Measurements from ENCODE around the gene SNAPC5. TPM values are rescaled to one million over a fixed set of nuclear protein-coding genes. Genes with fewer than 3 reads are reported as not detected.

Gene SNAPC5, protein sequence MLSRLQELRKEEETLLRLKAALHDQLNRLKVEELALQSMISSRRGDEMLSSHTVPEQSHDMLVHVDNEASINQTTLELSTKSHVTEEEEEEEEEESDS
- total RNA-seq, result 10 to 100 TPM; 23.4 to 25.3 TPM

DNA sequence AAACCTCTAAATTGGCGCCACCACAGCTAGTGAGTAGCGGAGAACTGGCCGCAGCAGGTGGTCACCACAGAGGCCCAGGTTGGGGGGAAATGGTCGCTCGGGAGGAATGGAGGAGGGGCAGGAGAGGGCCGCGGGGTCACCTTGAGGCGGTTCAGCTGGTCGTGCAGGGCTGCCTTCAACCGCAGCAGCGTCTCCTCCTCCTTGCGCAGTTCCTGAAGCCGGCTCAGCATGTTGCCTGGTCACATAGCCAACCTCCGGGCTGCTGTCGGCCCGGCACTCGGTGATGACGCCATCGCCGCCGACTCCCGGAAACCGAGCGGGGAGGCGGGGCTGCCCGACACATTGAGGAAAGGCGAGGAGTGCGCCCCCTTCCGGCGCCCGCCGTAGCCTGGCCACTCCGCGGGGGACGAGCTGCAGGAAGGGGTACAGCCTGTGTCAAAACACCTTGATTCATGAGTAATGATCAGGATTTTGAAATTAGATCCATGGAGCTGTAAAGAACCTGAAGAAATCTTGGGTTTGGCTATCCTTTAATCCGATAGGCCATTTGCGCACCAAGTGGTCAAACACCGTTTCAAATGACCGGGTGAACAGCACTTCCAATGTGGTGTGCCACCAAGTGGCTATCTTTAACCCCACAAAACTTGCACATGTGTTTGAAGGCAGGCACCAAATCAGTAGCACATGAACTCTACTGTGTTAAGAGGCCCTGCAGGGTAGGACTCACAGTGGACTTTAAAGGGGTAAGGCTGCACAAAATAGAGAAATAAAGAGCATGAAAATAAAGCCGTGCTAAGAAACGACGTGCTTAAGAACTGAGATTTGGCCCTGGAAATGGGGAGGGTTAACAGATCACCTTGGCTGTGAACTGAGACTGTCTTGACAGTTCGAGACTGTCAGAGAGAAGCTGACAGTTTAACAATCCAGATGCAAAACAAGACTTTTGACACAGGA is at the start of gene SNAPC5:
TSS of gene SNAPC5 (minus strand) at position 261 of the 954 bp plus-strand sequence. CDS start at position 230, 31 bp downstream.
- Mint-ChIP-seq H3K36me3 (peaks cover 80% of the 10 kb centered on the region), H3K9me3 (no peaks in the 10 kb centered on the region), H3K4me1 (ENCODE audit: low read depth) (peaks cover 63% of the 10 kb centered on the region), H3K4me3 (peak within 1 kb of the TSS; percentile 88), H3K27me3 (no peaks in the 10 kb centered on the region), H3K27ac (peak within 1 kb of the TSS; percentile 92)
- intact Hi-C loops (cut with micrococcal nuclease), result loop anchor here (1.0 to 5.0 kb wide), 7 partner anchors 8 to 980 kb away; partner anchors contain the start of genes DIS3L, DPP8, MEGF11 and TIPIN
- ChIA-PET CTCF (interaction anchor here (0.6 to 5.1 kb wide), 19 partner anchors 9 to 629 kb away, joined by 3 to 74 read pairs (median 5); partner anchors contain the start of genes MAP2K1, RAB11A, TIPIN and ZWILCH), POLR2A (interaction anchor here (0.7 to 5.2 kb wide), 9 partner anchors 10 to 206 kb away, joined by 3 to 48 read pairs (median 5); partner anchors contain the start of genes MAP2K1 and TIPIN)
- DNase-seq, result peak; percentile 99

DNA sequence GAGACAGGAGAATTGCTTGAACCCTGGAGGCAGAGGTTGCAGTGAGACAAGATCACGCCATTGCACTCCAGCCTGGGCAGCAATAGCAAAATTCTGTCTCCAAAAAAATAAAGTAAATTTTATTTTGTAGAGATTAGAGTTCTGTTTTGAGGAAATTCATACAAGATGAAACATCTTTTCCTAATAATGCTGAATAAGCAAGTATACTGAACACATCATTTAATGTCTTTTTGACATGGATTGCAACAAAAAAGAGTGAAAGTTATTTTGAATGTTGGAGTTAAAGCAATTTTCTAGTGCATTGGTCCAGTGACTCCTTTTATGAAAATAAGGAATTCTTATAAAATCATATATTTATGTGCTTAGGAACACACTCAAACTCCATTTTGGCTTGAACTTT is 47.7 kb upstream of the SNAPC5 start:
- Mint-ChIP-seq H3K36me3 (peaks cover 30% of the 10 kb centered on the region), H3K9me3 (no peaks in the 10 kb centered on the region), H3K27me3 (no peaks in the 10 kb centered on the region), H3K27ac (no peak overlapping the region), H3K4me1 (ENCODE audit: low read depth) (no peaks in the 10 kb centered on the region), H3K4me3 (no peak overlapping the region)
- intact Hi-C loops (cut with micrococcal nuclease), result no loop called here
- no peak for DNase-seq
- POLR2A ChIA-PET, result no interaction called here
- CTCF ChIA-PET, result no interaction called here

DNA sequence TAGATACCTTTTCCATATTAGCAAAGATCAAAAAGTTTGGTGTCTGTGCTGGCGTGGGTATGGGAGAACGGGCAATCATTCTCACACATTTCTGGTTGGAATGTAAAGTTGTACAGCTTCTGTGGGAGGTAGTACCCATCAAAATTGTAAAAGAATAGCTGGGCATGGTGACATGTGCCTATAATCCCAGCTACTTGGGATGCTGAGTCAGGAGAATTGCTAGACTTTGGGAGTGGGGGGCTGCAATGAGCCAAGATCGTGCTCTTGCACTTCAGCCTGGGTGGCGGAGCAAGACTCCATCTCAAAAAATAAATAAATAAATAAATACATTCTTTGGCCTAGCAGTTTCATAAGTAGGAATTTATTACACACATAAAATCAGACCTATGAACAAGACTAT is 45.3 kb upstream of the SNAPC5 start:
- Mint-ChIP-seq H3K27ac (no peak overlapping the region), H3K4me3 (no peak overlapping the region), H3K9me3 (no peaks in the 10 kb centered on the region), H3K36me3 (peaks cover 35% of the 10 kb centered on the region), H3K27me3 (no peaks in the 10 kb centered on the region), H3K4me1 (ENCODE audit: low read depth) (no peaks in the 10 kb centered on the region)
- intact Hi-C loops (cut with micrococcal nuclease), result no loop called here
- DNase-seq, result no peak
- POLR2A ChIA-PET, result no interaction called here
- CTCF ChIA-PET, result no interaction called here

DNA sequence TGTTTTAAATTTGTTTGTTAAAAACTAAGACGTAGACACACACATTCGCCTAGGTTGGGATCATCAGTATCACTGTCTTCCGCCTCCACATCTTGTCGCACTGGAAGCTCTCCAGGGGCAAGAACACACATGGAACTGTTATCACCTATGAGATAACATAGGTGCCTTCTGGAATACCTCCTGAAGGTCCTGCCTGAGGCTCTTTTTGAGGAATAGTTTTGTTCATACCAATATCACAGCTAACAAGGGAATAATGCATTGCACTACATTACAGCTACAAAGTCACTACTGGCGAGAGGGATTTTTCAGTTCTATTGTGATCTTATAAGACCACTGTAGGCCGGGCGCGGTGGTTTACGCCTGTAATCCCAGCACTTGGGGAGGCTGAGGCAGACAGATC is 37.5 kb upstream of the SNAPC5 start:
- no peaks in the 10 kb centered on the region for H3K27me3 Mint-ChIP-seq
- H3K9me3 Mint-ChIP-seq, result no peaks in the 10 kb centered on the region
- H3K27ac Mint-ChIP-seq, result no peak overlapping the region
- POLR2A ChIA-PET, result no interaction called here
- no peaks in the 10 kb centered on the region for H3K4me1 Mint-ChIP-seq (ENCODE audit: low read depth)
- H3K4me3 Mint-ChIP-seq, result no peak overlapping the region
- CTCF ChIA-PET, result no interaction called here
- intact Hi-C loops (cut with micrococcal nuclease), result no loop called here
- no peak for DNase-seq
- peaks cover 44% of the 10 kb centered on the region for H3K36me3 Mint-ChIP-seq

DNA sequence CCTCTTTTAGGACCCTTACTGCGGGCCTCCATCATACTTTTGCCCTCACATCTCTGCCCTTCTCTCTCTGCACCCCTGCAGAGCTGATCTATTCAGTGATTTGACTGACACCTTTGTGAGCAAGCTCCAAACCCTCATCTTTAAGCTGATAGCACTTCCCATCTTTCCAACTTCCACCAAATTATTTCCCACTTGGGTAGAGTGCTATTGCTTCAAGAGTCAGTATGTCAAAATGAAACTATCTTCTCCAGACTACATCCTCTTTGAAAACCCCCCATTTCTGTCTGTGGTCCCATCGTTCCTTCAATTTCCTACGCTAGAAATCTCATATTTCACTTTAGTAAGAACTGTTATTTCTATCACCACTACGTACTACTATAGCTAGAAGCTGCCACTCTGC is 27.3 kb upstream of the SNAPC5 start:
- Mint-ChIP-seq H3K27ac (no peak overlapping the region), H3K9me3 (no peaks in the 10 kb centered on the region), H3K27me3 (no peaks in the 10 kb centered on the region), H3K4me1 (ENCODE audit: low read depth) (no peaks in the 10 kb centered on the region), H3K36me3 (peaks cover 42% of the 10 kb centered on the region), H3K4me3 (no peak overlapping the region)
- DNase-seq, result no peak
- intact Hi-C loops (cut with micrococcal nuclease), result no loop called here
- POLR2A ChIA-PET, result no interaction called here
- CTCF ChIA-PET, result no interaction called here

DNA sequence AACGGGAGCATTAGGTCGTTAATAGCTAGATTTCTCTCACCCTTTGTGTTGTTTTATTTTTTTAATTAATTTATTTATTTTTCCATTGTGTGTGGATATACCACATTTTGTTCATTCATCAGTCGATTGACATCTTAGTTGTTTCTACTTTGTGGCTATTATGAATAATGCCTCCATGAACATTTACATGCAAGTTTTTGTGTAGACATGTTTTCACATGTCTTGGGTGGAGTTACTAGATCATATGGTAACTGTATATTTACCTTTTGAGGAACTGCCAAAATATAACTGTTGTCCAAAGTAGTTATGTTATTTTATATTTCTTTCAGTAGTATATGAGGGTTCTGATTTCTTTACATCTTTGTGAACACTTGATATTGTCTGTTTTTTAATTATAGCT is 26.4 kb upstream of the SNAPC5 start:
- H3K4me3 Mint-ChIP-seq, result no peak overlapping the region
- H3K4me1 Mint-ChIP-seq (ENCODE audit: low read depth), result no peaks in the 10 kb centered on the region
- no peak for DNase-seq
- no peak overlapping the region for H3K27ac Mint-ChIP-seq
- ChIA-PET POLR2A (no interaction called here), CTCF (no interaction called here)
- intact Hi-C loops (cut with micrococcal nuclease), result no loop called here
- H3K36me3 Mint-ChIP-seq, result peaks cover 38% of the 10 kb centered on the region
- H3K9me3 Mint-ChIP-seq, result no peaks in the 10 kb centered on the region
- H3K27me3 Mint-ChIP-seq, result no peaks in the 10 kb centered on the region

DNA sequence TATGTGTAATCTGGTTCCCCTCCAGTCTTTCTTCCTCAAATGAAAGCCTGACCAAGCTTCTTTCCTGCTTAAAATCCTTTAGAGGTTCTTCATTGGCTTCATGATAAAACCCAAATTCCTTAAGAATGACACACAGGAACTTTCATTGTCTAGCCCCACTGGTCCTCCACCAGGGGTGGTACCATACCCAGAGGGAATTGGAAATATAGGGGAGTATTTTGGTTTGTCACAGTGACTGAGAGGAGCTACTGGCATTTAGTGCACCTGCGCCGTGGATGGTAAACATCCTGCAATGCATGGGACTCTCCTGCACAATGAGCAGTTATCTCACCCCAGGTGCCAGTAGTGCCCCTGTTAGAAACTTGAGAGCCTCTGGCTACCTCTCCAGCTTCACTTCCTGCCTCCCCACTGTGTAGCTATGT is 18.4 kb upstream of the SNAPC5 start:
- no peak overlapping the region for H3K4me3 Mint-ChIP-seq
- no peaks in the 10 kb centered on the region for H3K4me1 Mint-ChIP-seq (ENCODE audit: low read depth)
- CTCF ChIA-PET, result no interaction called here
- intact Hi-C loops (cut with micrococcal nuclease), result no loop called here
- DNase-seq, result no peak
- H3K36me3 Mint-ChIP-seq, result peaks cover 22% of the 10 kb centered on the region
- H3K27me3 Mint-ChIP-seq, result no peaks in the 10 kb centered on the region
- H3K9me3 Mint-ChIP-seq, result no peaks in the 10 kb centered on the region
- no peak overlapping the region for H3K27ac Mint-ChIP-seq
- POLR2A ChIA-PET, result interaction anchor here (0.6 kb wide), 1 partner anchor 141 kb away, joined by 3 read pairs; no protein-coding TSS in a partner anchor

DNA sequence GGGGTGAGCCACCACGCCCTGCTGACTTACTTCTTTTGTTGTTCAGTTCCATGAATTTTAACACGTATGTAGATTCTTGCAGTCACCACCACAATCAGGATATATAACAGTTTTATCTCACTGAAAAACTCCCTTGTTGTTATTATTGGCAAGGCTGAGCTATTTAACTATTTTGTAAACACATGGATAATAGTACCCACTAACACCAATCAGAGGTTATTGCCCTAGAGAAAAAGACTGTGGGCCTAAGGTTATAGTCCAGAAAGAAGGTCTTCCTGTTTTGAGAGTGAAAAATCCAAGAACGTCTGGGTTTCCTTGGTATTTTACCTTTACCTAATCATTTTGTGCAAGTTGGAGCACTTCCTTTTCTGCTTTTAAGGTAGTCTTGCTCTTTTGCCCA is 17.0 kb upstream of the SNAPC5 start:
- no peak for DNase-seq
- Mint-ChIP-seq H3K27me3 (no peaks in the 10 kb centered on the region), H3K9me3 (no peaks in the 10 kb centered on the region), H3K4me1 (ENCODE audit: low read depth) (no peaks in the 10 kb centered on the region), H3K27ac (no peak overlapping the region), H3K4me3 (no peak overlapping the region), H3K36me3 (peaks cover 26% of the 10 kb centered on the region)
- ChIA-PET CTCF (no interaction called here), POLR2A (no interaction called here)
- intact Hi-C loops (cut with micrococcal nuclease), result no loop called here

DNA sequence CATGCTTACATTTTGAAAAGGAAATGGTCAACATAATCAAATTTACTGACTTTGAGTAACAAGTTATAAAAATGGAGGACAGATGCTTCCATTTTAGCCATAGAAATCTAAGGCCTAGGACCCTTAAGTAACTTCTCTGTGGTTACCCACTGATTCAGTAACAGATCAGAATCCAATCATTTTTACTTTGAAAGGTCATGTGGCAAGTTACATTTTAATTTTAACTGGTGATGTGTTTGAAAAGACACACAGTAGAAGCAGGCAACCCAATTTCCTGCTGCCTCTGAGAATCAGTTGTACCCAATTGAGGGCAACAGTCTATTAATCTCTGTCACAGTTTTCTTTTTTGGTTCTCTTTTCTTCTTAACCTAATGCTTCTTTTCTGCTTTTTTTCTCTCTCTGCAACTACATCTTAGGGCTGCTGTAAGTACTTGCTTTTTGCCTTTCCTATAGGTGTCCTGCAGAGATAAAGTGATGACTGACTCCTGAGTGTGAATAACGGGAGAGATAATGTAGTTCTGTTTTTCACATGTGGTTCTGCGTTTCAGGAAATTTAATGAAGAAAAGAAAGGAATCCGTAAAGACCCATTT is 10.8 kb upstream of the SNAPC5 start:
- no peak overlapping the region for H3K27ac Mint-ChIP-seq
- ChIA-PET CTCF (interaction anchor here (0.6 to 3.2 kb wide), 2 partner anchors 11 to 24 kb away, joined by 4 to 18 read pairs; partner anchors contain the start of gene SNAPC5), POLR2A (interaction anchor here (0.8 to 1.7 kb wide), 2 partner anchors 9 to 255 kb away, joined by 3 to 5 read pairs; partner anchors contain the start of gene MEGF11)
- H3K4me3 Mint-ChIP-seq, result no peak overlapping the region
- intact Hi-C loops (cut with micrococcal nuclease), result no loop called here
- no peaks in the 10 kb centered on the region for H3K27me3 Mint-ChIP-seq
- DNase-seq, result no peak
- peaks cover 19% of the 10 kb centered on the region for H3K4me1 Mint-ChIP-seq (ENCODE audit: low read depth)
- H3K9me3 Mint-ChIP-seq, result no peaks in the 10 kb centered on the region
- peaks cover 21% of the 10 kb centered on the region for H3K36me3 Mint-ChIP-seq

DNA sequence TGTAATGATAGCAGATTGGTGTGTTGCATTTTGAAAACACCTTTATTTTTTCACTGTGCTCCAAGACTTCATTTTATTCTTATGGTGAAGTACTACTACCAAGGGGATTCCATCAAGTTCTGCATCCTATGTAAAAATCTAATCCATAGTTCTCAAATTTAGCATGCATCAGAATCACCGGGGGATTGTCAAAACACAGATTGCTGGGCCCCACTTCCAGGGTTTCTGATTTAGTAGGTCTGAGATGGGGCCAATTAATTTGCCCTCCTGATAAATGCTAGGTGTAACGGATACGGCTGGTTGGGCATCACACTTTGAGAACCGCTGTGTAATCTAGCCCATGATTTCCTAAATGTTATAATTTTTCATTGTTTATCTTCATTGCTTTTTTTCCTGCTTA is 8.3 kb upstream of the SNAPC5 start:
- Mint-ChIP-seq H3K4me3 (peak overlapping the region; percentile 95), H3K27ac (peak overlapping the region; percentile 95), H3K27me3 (no peaks in the 10 kb centered on the region), H3K9me3 (no peaks in the 10 kb centered on the region), H3K4me1 (ENCODE audit: low read depth) (peaks cover 39% of the 10 kb centered on the region), H3K36me3 (peaks cover 45% of the 10 kb centered on the region)
- POLR2A ChIA-PET, result interaction anchor here (1.0 to 1.7 kb wide), 5 partner anchors 119 to 213 kb away, joined by 3 to 15 read pairs (median 4); partner anchors contain the start of genes DIS3L and MAP2K1
- CTCF ChIA-PET, result interaction anchor here (1.4 to 3.2 kb wide), 2 partner anchors 8 to 119 kb away, joined by 5 to 18 read pairs; partner anchors contain the start of genes MAP2K1 and SNAPC5
- DNase-seq, result no peak
- intact Hi-C loops (cut with micrococcal nuclease), result loop anchor here (1.0 to 2.0 kb wide), 3 partner anchors 9 to 149 kb away; partner anchors contain the start of genes MAP2K1, SNAPC5 and TIPIN

DNA sequence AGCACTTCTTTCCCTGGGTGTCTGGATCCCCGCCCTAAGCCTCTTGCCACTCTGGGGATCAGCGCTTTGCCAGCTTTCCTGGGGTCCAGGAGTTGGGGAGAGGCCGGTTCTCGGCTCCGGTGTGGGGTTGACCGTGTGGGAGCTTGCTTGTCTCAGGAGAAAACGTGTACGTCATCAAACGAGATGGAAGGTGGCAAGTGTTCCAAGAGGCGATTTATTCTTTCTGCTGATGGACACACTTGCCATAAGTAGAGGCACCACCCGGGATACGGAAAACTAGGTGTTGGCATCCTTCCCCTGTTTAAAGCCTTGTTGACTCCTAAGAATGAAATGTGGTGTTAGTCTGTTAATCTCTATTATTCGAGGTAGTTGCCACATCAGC is 7.9 kb upstream of the SNAPC5 start:
- no peaks in the 10 kb centered on the region for H3K9me3 Mint-ChIP-seq
- H3K4me1 Mint-ChIP-seq (ENCODE audit: low read depth), result peaks cover 43% of the 10 kb centered on the region
- peak overlapping the region; percentile 95 for H3K4me3 Mint-ChIP-seq
- intact Hi-C loops (cut with micrococcal nuclease), result loop anchor here (1.0 to 2.0 kb wide), 3 partner anchors 8 to 149 kb away; partner anchors contain the start of genes MAP2K1, SNAPC5 and TIPIN
- peak overlapping the region; percentile 95 for H3K27ac Mint-ChIP-seq
- H3K36me3 Mint-ChIP-seq, result peaks cover 45% of the 10 kb centered on the region
- POLR2A ChIA-PET, result interaction anchor here (0.7 to 1.7 kb wide), 7 partner anchors 9 to 212 kb away, joined by 3 to 15 read pairs (median 4); partner anchors contain the start of genes DIS3L and MAP2K1
- H3K27me3 Mint-ChIP-seq, result no peaks in the 10 kb centered on the region
- CTCF ChIA-PET, result interaction anchor here (1.4 to 3.2 kb wide), 3 partner anchors 8 to 119 kb away, joined by 5 to 18 read pairs (median 11); partner anchors contain the start of genes MAP2K1 and SNAPC5
- no peak for DNase-seq

All from activated CD4-positive, alpha-beta memory T cell treated with anti-CD3 and anti-CD28 coated beads for 36 hours (primary cell).